CD14-positive monocyte (primary cell): ENCODE results near the gene AKT1S1. TPM values are rescaled to one million over a fixed set of nuclear protein-coding genes. Genes with fewer than 3 reads are reported as not detected.

Experiments used
- DNase-seq, 3 donors: peaks; one replicate each; pipeline ENCODE4 v3.0.0-alpha.2; 2011 to 2022
- H2AFZ ChIP-seq: 2 replicates; pipeline ENCODE4 v1.6.0; 2012; ENCODE audit warnings: mild to moderate bottlenecking, low read depth, low read length, inconsistent platforms; ENCODE audit not compliant: insufficient read depth, poor library complexity, severe bottlenecking
- H3K27ac ChIP-seq, 2 donors: 1 replicate in 1 of 2; 2 replicates in 1 of 2; pipeline ENCODE4 v1.5.1; 2012 to 2013; ENCODE audit warnings: low read length in 2 of 2, control low read depth in 1 of 2, inconsistent platforms in 1 of 2, low read depth in 1 of 2, mild to moderate bottlenecking in 1 of 2
- H3K27me3 ChIP-seq, 2 donors: one replicate each; pipeline versions ENCODE4 v1.6.0 to v1.6.1; 2011 to 2013; ENCODE audit warnings: low read length in 2 of 2; ENCODE audit not compliant: control insufficient read depth in 2 of 2, insufficient read depth in 2 of 2
- H3K36me3 ChIP-seq, 2 donors: replicated peaks in 1 of 2; 1 replicate in 1 of 2; 2 replicates in 1 of 2; pipeline versions ENCODE4 v1.5.1 to v1.6.1; 2012 to 2013; ENCODE audit warnings: low read length in 2 of 2, control low read depth in 1 of 2, inconsistent platforms in 1 of 2, mild to moderate bottlenecking in 1 of 2; ENCODE audit not compliant: insufficient read depth in 2 of 2, control insufficient read depth in 1 of 2
- H3K4me1 ChIP-seq, 2 donors: 1 replicate in 1 of 2; 2 replicates in 1 of 2; pipeline versions ENCODE4 v1.5.1 to v1.6.1; 2012 to 2013; ENCODE audit warnings: low read length in 2 of 2, control low read depth in 1 of 2, inconsistent platforms in 1 of 2, mild to moderate bottlenecking in 1 of 2, moderate library complexity in 1 of 2; ENCODE audit not compliant: insufficient read depth in 2 of 2, control insufficient read depth in 1 of 2
- H3K4me2 ChIP-seq: replicated peaks from 2 replicates; pipeline ENCODE3; 2012; ENCODE audit warnings: low read length, moderate library complexity, mild to moderate bottlenecking; ENCODE audit not compliant: poor library complexity, severe bottlenecking; ENCODE audit errors: extremely low read depth
- H3K4me3 ChIP-seq, 3 experiments: fragments of 200-600 bp in 1 of 3; sonication (generic) in 1 of 3; replicated peaks in 1 of 3; 1 replicate in 2 of 3; 2 replicates in 1 of 3; pipeline ENCODE4 v1.5.1; 2011 to 2013; ENCODE audit warnings: low read length in 3 of 3, mild to moderate bottlenecking in 3 of 3, control low read depth in 2 of 3, low read depth in 2 of 3, inconsistent platforms in 1 of 3, moderate library complexity in 1 of 3
- H3K79me2 ChIP-seq: 2 replicates; pipeline ENCODE4 v1.6.0; 2012; ENCODE audit warnings: mild to moderate bottlenecking, control low read depth, inconsistent platforms, low read length, moderate library complexity; ENCODE audit not compliant: insufficient read depth
- H3K9ac ChIP-seq: 2 replicates; pipeline ENCODE4 v1.6.0; 2017; ENCODE audit warnings: low read length, mild to moderate bottlenecking; ENCODE audit not compliant: insufficient read depth, poor library complexity, severe bottlenecking
- H3K9me3 ChIP-seq, 2 donors: replicated peaks in 1 of 2; 1 replicate in 1 of 2; 2 replicates in 1 of 2; pipeline versions ENCODE4 v1.5.1 to v1.6.1; 2012 to 2013; ENCODE audit warnings: low read length in 2 of 2, control low read depth in 1 of 2; ENCODE audit not compliant: control insufficient read depth in 1 of 2, insufficient read depth in 1 of 2
- H4K20me1 ChIP-seq: 2 replicates; pipeline ENCODE4 v1.6.0; 2012; ENCODE audit warnings: mild to moderate bottlenecking, low read length, control low read depth, moderate library complexity; ENCODE audit not compliant: insufficient read depth
- H3K27ac Mint-ChIP-seq, 7 donors: one replicate each; pipeline ENCODE4 v1.8.0; 2020; ENCODE audit warnings: mild to moderate bottlenecking in 7 of 7, mixed read lengths in 7 of 7, moderate library complexity in 6 of 7, inconsistent platforms in 2 of 7
- H3K27me3 Mint-ChIP-seq, 3 donors: one replicate each; pipeline ENCODE4 v1.8.0; 2021 to 2022; ENCODE audit warnings: low read depth in 3 of 3, mild to moderate bottlenecking in 3 of 3, mixed read lengths in 3 of 3, moderate library complexity in 3 of 3, inconsistent platforms in 1 of 3
- H3K36me3 Mint-ChIP-seq, 2 donors: one replicate each; pipeline ENCODE4 v1.8.0; 2020; ENCODE audit warnings: mixed read lengths in 2 of 2, inconsistent platforms in 1 of 2, mild to moderate bottlenecking in 1 of 2
- H3K4me1 Mint-ChIP-seq: one replicate; pipeline ENCODE4 v1.8.0; 2020; ENCODE audit warnings: mild to moderate bottlenecking, mixed read lengths
- H3K4me3 Mint-ChIP-seq, 2 donors: one replicate each; pipeline ENCODE4 v1.8.0; 2020; ENCODE audit warnings: mild to moderate bottlenecking in 2 of 2, mixed read lengths in 2 of 2, moderate library complexity in 1 of 2
- H3K9me3 Mint-ChIP-seq, 7 donors: one replicate each; pipeline ENCODE4 v1.8.0; 2020 to 2022; ENCODE audit warnings: mixed read lengths in 7 of 7, mild to moderate bottlenecking in 6 of 7, moderate library complexity in 6 of 7, inconsistent platforms in 2 of 7
- CTCF ChIP-seq: fragments of 200-600 bp; IDR thresholded peaks from one replicate; pipeline ENCODE4 v1.8.0; 2022; ENCODE audit warnings: antibody characterized with exemption, mild to moderate bottlenecking
- WGBS: methylation state at CpG from one replicate; pipeline ENCODE4 v1.1.5; 2013; ENCODE audit warnings: missing lambda C conversion rate; ENCODE audit not compliant: insufficient coverage; 5-methylcytosine and 5-hydroxymethylcytosine counted together
- intact Hi-C, 2 donors: fragments of 100-400 bp; cut with micrococcal nuclease; formaldehyde crosslinking; loops; one replicate each; pipeline versions ENCODE4 v1.15.0 to v1.15.1; 2023
- polyA plus RNA-seq, 3 donors: library from polyadenylated mRNA; depleted of rRNA in 1 of 3; unstranded in 2 of 3; stranded (reverse) in 1 of 3; fragments of 300-500 nt in 2 of 3; fragments of >200 nt in 1 of 3; fragmentation: Illumina TruSeq in 2 of 3; gene quantifications; 1 replicate in 2 of 3; 2 replicates in 1 of 3; pipeline ENCODE4 v1.2.3, GENCODE V29; 2012 to 2021

The AKT1S1 gene
- polyA plus RNA-seq, 3 donors = 5.4 to 18.2 (median 6.6) TPM

DNA sequence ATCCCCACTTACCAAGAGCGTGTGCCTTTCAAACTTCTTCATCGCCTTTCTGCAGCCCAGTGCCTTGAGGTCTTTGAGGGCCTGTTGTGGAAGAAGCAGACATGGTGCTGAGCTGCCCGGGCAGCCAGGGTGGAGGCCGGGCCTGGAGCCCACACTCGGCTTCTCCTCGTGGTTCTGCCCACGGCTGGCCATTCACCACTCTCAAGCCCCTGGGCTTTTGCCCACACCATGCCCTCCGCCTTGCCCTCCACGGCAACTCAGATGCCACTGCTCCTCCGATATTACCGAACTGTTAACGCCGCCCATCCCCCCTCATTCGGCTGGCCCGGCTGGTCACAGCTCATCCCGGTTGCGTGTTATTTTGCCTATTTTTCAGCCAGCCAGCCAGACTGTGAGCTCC, 14.2 kb upstream of the AKT1S1 start:
- Mint-ChIP-seq H3K27me3 (peaks cover 22 to 48% (median 30%) of the 10 kb centered on the region in 3 donors), H3K4me1 (peaks cover 35% of the 10 kb centered on the region), H3K36me3 (peaks cover 19 to 28% of the 10 kb centered on the region in 2 donors), H3K27ac (peak overlapping the region in 1 of 7 donors; percentile 10), H3K9me3 (peaks cover 0 to 7% (median 0%) of the 10 kb centered on the region in 7 donors), H3K4me3 (peak overlapping the region in 1 of 2 donors; percentile 43)
- Histone ChIP-seq H3K4me1 (peaks cover 29 to 31% of the 10 kb centered on the region in 2 donors), H3K9ac (no peak overlapping the region), H2AFZ (no peak overlapping the region), H3K79me2 (no peaks in the 10 kb centered on the region), H3K9me3 (no peaks in the 10 kb centered on the region), H3K4me2 (no peak overlapping the region), H3K27me3 (peaks cover 0 to 9% of the 10 kb centered on the region in 2 donors), H4K20me1 (peaks cover 15% of the 10 kb centered on the region), H3K36me3 (no peaks in the 10 kb centered on the region), H3K27ac (no peak overlapping the region), H3K4me3 (no peak overlapping the region)
- DNase-seq = no peak
- WGBS = 95% methylated on average over 17 of the region's 17 CpGs
- no peak for TF ChIP-seq CTCF
- intact Hi-C loops = no loop called here

GRCh38 chr19:49890349-49891311, 13.5 kb upstream of the AKT1S1 start:
- WGBS = 24% methylated on average over 58 of the region's 69 CpGs
- no peaks in the 10 kb centered on the region for H3K9me3 ChIP-seq
- no peak overlapping the region for H3K9ac ChIP-seq
- intact Hi-C loops = no loop called here
- peaks cover 15% of the 10 kb centered on the region for H4K20me1 ChIP-seq
- peak; percentile 55 for TF ChIP-seq CTCF
- peaks cover 21 to 23% of the 10 kb centered on the region in 2 donors for H3K4me1 ChIP-seq
- DNase-seq = no peak
- Mint-ChIP-seq H3K4me3 (peak overlapping the region; percentile 75 to 82), H3K27me3 (peaks cover 19 to 48% (median 30%) of the 10 kb centered on the region in 3 donors), H3K27ac (peak overlapping the region in 5 of 7 donors; percentile 24 to 78 (median 46)), H3K4me1 (peaks cover 27% of the 10 kb centered on the region), H3K36me3 (peaks cover 19 to 31% of the 10 kb centered on the region in 2 donors), H3K9me3 (peaks cover 0 to 7% (median 0%) of the 10 kb centered on the region in 7 donors)
- no peaks in the 10 kb centered on the region for H3K36me3 ChIP-seq
- peak overlapping the region; percentile 81 for H3K4me2 ChIP-seq
- peaks cover 0 to 9% of the 10 kb centered on the region in 2 donors for H3K27me3 ChIP-seq
- peak overlapping the region; percentile 63 for H2AFZ ChIP-seq
- peak overlapping the region; percentile 5 to 65 (median 16) for H3K4me3 ChIP-seq
- H3K79me2 ChIP-seq = no peaks in the 10 kb centered on the region
- H3K27ac ChIP-seq = no peak overlapping the region
